ENCODE data around the gene SH2B3. TPM values are rescaled to one million over a fixed set of nuclear protein-coding genes. Genes with fewer than 3 reads are reported as not detected.

The SH2B3 gene
- total RNA-seq, 4 donors from 2014 or later = 19.4 to 43.2 (median 30.4) TPM

GRCh38 chr12:111448846-111449790 is 43.4 kb downstream of the SH2B3 start:
- TF ChIP-seq, protein P1, sequence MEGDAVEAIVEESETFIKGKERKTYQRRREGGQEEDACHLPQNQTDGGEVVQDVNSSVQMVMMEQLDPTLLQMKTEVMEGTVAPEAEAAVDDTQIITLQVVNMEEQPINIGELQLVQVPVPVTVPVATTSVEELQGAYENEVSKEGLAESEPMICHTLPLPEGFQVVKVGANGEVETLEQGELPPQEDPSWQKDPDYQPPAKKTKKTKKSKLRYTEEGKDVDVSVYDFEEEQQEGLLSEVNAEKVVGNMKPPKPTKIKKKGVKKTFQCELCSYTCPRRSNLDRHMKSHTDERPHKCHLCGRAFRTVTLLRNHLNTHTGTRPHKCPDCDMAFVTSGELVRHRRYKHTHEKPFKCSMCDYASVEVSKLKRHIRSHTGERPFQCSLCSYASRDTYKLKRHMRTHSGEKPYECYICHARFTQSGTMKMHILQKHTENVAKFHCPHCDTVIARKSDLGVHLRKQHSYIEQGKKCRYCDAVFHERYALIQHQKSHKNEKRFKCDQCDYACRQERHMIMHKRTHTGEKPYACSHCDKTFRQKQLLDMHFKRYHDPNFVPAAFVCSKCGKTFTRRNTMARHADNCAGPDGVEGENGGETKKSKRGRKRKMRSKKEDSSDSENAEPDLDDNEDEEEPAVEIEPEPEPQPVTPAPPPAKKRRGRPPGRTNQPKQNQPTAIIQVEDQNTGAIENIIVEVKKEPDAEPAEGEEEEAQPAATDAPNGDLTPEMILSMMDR (IDR thresholded peaks at IDR 0.05; ENCODE audit: low read depth) = no peak

DNA sequence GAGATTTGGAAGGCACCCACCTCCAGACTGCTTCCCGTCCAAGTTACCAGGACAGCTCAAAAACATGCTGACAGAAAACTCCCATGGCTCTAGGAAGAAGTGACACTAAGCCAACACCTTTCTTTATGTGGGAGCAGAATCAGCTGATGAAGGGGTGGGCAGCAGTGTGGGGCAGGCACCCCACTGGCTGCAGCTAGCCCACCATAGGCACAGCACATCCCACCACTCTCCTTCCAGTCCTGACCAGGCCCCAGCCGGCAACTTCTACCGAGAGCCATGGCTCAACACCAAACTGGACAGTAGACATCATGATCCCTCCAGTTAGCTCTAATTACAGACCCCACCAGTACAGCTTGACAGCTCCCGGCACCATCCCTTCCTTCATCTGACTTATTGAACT is 45.0 kb downstream of the SH2B3 start:
- TF ChIP-seq, protein P1 (IDR thresholded peaks at IDR 0.05; ENCODE audit: low read depth) = no peak

GRCh38 chr12:111451232-111451631 is 45.5 kb downstream of the SH2B3 start:
- TF ChIP-seq, protein P1 (IDR thresholded peaks at IDR 0.05; ENCODE audit: low read depth) = no peak

DNA sequence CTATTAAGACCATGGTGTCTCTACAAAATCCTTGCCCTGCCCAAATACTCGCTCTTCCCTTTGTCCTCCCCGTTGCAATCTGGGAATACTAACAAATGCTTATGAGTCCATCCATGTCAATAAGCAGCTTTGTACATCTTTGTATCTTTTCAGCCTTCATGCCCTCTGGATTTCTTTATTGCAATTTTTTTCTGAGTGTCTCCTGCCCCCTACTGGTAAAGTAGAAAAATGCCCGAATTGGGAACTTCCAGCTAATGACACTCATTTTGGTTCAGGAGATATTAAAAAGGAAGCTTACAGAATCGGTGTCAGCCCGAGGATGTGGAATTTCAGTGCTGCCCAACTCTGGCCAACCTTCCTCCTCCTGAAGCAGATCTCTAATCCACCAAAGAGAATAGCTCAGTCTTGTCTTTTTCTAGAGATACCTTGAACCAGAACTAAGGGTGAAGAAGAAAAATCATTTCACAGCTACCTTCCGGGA is 46.0 kb downstream of the SH2B3 start:
- TF ChIP-seq, protein P1 (IDR thresholded peaks at IDR 0.05; ENCODE audit: low read depth) = no peak

DNA sequence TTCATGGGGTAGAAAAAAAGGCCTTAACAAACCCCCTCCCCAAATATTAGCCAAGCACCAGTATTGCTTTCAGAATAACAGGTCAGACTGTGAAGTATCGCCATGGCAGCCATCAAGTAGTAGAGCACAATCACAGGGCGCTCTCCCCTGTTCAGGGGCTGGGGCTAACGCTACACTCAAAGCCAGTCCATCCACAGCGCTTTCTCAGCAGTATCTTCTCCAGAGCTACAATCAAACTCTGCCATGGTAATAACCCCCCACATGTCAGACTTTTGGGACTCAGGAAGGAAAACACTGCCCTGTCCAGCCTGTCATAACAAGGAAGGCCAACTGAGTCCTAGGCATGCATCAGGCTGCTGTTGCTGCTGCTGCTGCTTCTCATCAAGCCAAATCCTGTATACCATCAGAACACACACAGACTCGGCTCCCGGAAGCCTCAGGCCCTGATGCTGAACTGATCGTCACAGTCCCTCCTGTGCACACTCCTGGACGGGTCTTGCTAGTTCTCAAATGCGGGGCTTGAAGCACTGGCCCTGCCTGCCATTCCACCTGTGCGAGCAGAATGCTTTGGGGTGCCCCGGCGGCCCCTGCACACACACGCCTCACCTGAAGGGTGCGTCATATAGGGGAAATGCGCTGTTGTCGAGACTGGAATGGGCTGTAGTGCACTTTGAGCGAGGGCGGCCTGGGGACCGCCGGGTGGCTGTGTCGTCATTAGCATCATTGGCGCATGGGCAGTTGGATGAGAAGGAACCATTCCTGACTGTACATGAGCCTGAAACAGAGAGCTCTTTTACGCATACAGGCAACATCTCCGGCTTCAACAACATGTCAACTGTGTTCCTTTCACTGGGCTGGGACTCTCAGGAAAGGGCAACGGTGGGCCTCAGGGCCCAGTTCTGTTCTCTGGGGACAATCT is 47.6 kb downstream of the SH2B3 start:
- TF ChIP-seq, protein P1 (IDR thresholded peaks at IDR 0.05; ENCODE audit: low read depth) = no peak

- TF ChIP-seq, protein P1 (IDR thresholded peaks at IDR 0.05; ENCODE audit: low read depth) = no peak
These were observed 48.6 kb downstream of the SH2B3 start for GRCh38 chr12:111454311-111454710.
